ENCODE results near the gene GNAS-AS1.

GRCh38 chr20:58871533-58872102 is 20.9 kb upstream of the GNAS-AS1 start:
- TF ChIP-seq, protein P1, sequence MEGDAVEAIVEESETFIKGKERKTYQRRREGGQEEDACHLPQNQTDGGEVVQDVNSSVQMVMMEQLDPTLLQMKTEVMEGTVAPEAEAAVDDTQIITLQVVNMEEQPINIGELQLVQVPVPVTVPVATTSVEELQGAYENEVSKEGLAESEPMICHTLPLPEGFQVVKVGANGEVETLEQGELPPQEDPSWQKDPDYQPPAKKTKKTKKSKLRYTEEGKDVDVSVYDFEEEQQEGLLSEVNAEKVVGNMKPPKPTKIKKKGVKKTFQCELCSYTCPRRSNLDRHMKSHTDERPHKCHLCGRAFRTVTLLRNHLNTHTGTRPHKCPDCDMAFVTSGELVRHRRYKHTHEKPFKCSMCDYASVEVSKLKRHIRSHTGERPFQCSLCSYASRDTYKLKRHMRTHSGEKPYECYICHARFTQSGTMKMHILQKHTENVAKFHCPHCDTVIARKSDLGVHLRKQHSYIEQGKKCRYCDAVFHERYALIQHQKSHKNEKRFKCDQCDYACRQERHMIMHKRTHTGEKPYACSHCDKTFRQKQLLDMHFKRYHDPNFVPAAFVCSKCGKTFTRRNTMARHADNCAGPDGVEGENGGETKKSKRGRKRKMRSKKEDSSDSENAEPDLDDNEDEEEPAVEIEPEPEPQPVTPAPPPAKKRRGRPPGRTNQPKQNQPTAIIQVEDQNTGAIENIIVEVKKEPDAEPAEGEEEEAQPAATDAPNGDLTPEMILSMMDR (conservative IDR thresholded peaks at IDR 0.05 in 1 of 2, IDR thresholded peaks at IDR 0.05 in 1 of 2; ENCODE audit: low read depth in 1 of 2, low read length in 2 of 2), result no peak
- TF ChIP-seq EZH2 (IDR thresholded peaks at IDR 0.05; ENCODE audit: low read length, missing control alignments), result no peak
